Fibroblast of lung (primary cell): ENCODE data around the gene JAK1. TPM values are rescaled to one million over a fixed set of nuclear protein-coding genes. Genes with fewer than 3 reads are reported as not detected.

Experiments
- DNase-seq, 2 donors: peaks; one replicate each; pipeline versions ENCODE4 v3.0.0 to v3.0.0-alpha.2; 2010; ENCODE audit warnings: low read depth in 2 of 2
- H2AFZ ChIP-seq: 2 replicates; pipeline ENCODE4 v1.5.1; 2012; ENCODE audit warnings: low read length, control low read depth, inconsistent platforms
- H3K27ac ChIP-seq: 2 replicates; pipeline ENCODE4 v1.5.1; 2011; ENCODE audit warnings: low read length, control low read depth; ENCODE audit not compliant: insufficient read depth
- H3K27me3 ChIP-seq: 2 replicates; pipeline ENCODE4 v1.5.1; 2011; ENCODE audit warnings: mild to moderate bottlenecking, low read length; ENCODE audit not compliant: control insufficient read depth, insufficient read depth
- H3K36me3 ChIP-seq: 2 replicates; pipeline ENCODE4 v1.5.1; 2011; ENCODE audit warnings: low read length; ENCODE audit not compliant: control insufficient read depth, insufficient read depth
- H3K4me1 ChIP-seq: 2 replicates; pipeline ENCODE4 v1.5.1; 2011; ENCODE audit warnings: low read length; ENCODE audit not compliant: control insufficient read depth, insufficient read depth; ENCODE audit errors: extremely low read depth
- H3K4me2 ChIP-seq: 2 replicates; pipeline ENCODE4 v1.5.1; 2011; ENCODE audit warnings: low read length, control low read depth; ENCODE audit not compliant: insufficient read depth; ENCODE audit errors: extremely low read depth
- H3K4me3 ChIP-seq, 4 experiments: fragments of 200-600 bp in 1 of 4; sonication (generic) in 1 of 4; replicated peaks in 1 of 4; 2 replicates each; pipeline ENCODE4 v1.5.1; 2011 to 2016; ENCODE audit warnings: low read length in 4 of 4, low read depth in 3 of 4, mild to moderate bottlenecking in 3 of 4, control low read depth in 2 of 4, inconsistent platforms in 1 of 4, mixed read lengths in 1 of 4; ENCODE audit not compliant: insufficient read depth in 1 of 4; ENCODE audit errors: control extremely low read depth in 1 of 4
- H3K79me2 ChIP-seq: 2 replicates; pipeline ENCODE4 v1.5.1; 2012; ENCODE audit warnings: mild to moderate bottlenecking, low read length, inconsistent platforms; ENCODE audit not compliant: control insufficient read depth, insufficient read depth
- H3K9ac ChIP-seq: 2 replicates; pipeline ENCODE4 v1.5.1; 2011; ENCODE audit warnings: mild to moderate bottlenecking, low read length, control low read depth; ENCODE audit not compliant: insufficient read depth
- H3K9me3 ChIP-seq: 2 replicates; pipeline ENCODE4 v1.5.1; 2012; ENCODE audit warnings: low read depth, low read length; ENCODE audit not compliant: control insufficient read depth, insufficient read depth
- H4K20me1 ChIP-seq: 2 replicates; pipeline ENCODE4 v1.5.1; 2011; ENCODE audit warnings: low read length; ENCODE audit not compliant: control insufficient read depth, insufficient read depth; ENCODE audit errors: extremely low read depth
- EZH2 ChIP-seq: IDR thresholded peaks from 2 replicates; pipeline ENCODE4 v1.5.1; 2012; ENCODE audit warnings: low read length, control low read depth, mild to moderate bottlenecking; ENCODE audit errors: missing control alignments
- polyA plus RNA-seq, 2 donors: library from polyadenylated mRNA; depleted of rRNA in 1 of 2; stranded (reverse) in 1 of 2; unstranded in 1 of 2; fragments of >200 nt; gene quantifications; 2 replicates each; pipeline ENCODE4 v1.2.1, GENCODE V29; 2011 to 2012; ENCODE audit warnings: missing spikeins in 1 of 2
- total RNA-seq: library from RNA; depleted of rRNA; stranded (reverse); fragments of >200 nt; gene quantifications from 2 replicates; pipeline ENCODE4 v1.2.1, GENCODE V29; 2014
- TF ChIP-seq, protein P1 (sequence below), 2 donors: IDR thresholded peaks in 1 of 2; conservative IDR thresholded peaks in 1 of 2; 1 replicate in 1 of 2; 2 replicates in 1 of 2; pipeline ENCODE4 v1.5.1; 2011 to 2012; ENCODE audit warnings: low read length in 2 of 2, control low read depth in 1 of 2, inconsistent platforms in 1 of 2, low read depth in 1 of 2, mild to moderate bottlenecking in 1 of 2

Gene JAK1
- total and polyA plus RNA-seq, 2 donors (not counting 1 experiment from before 2014, with no cell fraction given), result 144 to 152 TPM

DNA sequence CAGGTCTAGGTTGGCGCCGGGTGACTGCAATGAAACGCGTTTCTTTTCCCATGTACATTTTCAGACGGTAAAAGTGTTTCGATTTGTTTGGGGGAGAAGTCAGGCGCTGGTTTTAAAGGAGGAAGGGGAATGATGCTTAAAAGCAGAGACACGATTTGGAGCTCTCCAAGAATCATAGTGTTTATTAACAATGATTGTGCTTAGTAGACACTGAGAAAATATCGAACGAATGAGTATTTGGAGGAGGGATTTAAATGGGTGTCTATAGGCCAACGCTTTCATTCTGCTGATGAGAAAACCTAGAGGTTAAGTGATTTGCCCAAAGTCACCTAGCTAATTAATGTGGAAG lies 36.9 kb upstream of the JAK1 start:
- Histone ChIP-seq H3K9ac (peak overlapping the region; percentile 93), H3K79me2 (no peaks in the 10 kb centered on the region), H3K4me2 (peak overlapping the region; percentile 97), H3K9me3 (no peaks in the 10 kb centered on the region), H2AFZ (peak overlapping the region; percentile 58), H3K4me3 (peak overlapping the region; percentile 60 to 72 (median 64)), H3K36me3 (no peaks in the 10 kb centered on the region), H3K27me3 (no peaks in the 10 kb centered on the region), H3K27ac (peak overlapping the region; percentile 91), H3K4me1 (peaks cover 4% of the 10 kb centered on the region), H4K20me1 (no peaks in the 10 kb centered on the region)
- no peak for DNase-seq
- no peak for TF ChIP-seq EZH2
- TF ChIP-seq, protein P1, sequence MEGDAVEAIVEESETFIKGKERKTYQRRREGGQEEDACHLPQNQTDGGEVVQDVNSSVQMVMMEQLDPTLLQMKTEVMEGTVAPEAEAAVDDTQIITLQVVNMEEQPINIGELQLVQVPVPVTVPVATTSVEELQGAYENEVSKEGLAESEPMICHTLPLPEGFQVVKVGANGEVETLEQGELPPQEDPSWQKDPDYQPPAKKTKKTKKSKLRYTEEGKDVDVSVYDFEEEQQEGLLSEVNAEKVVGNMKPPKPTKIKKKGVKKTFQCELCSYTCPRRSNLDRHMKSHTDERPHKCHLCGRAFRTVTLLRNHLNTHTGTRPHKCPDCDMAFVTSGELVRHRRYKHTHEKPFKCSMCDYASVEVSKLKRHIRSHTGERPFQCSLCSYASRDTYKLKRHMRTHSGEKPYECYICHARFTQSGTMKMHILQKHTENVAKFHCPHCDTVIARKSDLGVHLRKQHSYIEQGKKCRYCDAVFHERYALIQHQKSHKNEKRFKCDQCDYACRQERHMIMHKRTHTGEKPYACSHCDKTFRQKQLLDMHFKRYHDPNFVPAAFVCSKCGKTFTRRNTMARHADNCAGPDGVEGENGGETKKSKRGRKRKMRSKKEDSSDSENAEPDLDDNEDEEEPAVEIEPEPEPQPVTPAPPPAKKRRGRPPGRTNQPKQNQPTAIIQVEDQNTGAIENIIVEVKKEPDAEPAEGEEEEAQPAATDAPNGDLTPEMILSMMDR (conservative IDR thresholded peaks at IDR 0.05 in 1 of 2, IDR thresholded peaks at IDR 0.05 in 1 of 2; ENCODE audit: low read depth in 1 of 2, low read length in 2 of 2), result no peak

DNA sequence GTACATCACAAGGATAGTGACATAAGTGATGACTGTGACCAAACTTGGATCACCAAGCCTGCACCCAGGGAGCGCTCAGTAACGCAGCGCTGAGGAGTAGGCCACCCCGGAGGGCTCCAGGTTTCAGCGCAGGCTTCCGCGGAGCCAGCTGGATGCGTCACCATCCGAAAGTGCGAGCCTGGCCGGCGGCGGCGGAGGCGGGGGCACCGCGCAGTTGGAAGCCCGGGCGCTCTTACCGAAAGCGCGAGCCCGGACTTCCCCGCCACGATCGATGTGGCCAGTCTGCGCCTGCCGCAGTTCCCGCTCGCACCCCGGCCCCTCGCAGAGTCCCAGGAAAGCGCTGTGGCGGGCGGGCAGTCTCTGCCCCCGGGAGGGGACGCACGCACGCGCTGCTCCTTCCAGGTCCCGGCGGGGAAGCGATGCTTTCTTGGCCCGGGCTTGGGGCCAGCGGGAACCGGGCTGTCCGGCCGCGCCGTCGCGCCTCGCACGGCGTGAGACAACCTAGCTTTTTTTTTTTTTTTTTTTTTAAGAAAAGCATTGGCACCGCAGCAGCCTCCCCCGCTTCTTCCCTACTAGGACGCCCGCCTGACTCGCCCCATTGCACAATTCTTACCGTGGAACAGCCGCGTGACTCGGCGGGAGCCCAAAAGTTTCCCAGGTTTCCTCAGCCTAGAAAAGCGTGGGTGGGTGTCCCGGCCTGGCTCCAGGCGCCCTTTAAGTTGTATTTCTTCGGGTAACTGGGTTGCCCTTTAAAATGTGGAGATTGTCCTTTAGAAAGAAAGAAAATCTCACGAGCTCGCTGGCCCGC lies 36.4 kb upstream of the JAK1 start:
- DNase-seq, result peak; percentile 79 to 85
- Histone ChIP-seq H3K9ac (peak overlapping the region; percentile 93), H3K4me1 (peaks cover 4% of the 10 kb centered on the region), H3K79me2 (no peaks in the 10 kb centered on the region), H2AFZ (peak overlapping the region; percentile 93), H3K27ac (peak overlapping the region; percentile 91), H3K36me3 (no peaks in the 10 kb centered on the region), H3K4me2 (peak overlapping the region; percentile 97), H4K20me1 (no peaks in the 10 kb centered on the region), H3K27me3 (no peaks in the 10 kb centered on the region), H3K9me3 (no peaks in the 10 kb centered on the region), H3K4me3 (peak overlapping the region; percentile 60 to 72 (median 64))
- TF ChIP-seq, protein P1 (conservative IDR thresholded peaks at IDR 0.05 in 1 of 2, IDR thresholded peaks at IDR 0.05 in 1 of 2; ENCODE audit: low read depth in 1 of 2, low read length in 2 of 2), result no peak
- no peak for TF ChIP-seq EZH2

GRCh38 chr1:65002156-65002507 lies 35.8 kb upstream of the JAK1 start:
- no peaks in the 10 kb centered on the region for H3K36me3 ChIP-seq
- TF ChIP-seq, protein P1 (conservative IDR thresholded peaks at IDR 0.05 in 1 of 2, IDR thresholded peaks at IDR 0.05 in 1 of 2; ENCODE audit: low read depth in 1 of 2, low read length in 2 of 2), result no peak
- no peak for TF ChIP-seq EZH2
- peak overlapping the region; percentile 93 for H2AFZ ChIP-seq
- no peaks in the 10 kb centered on the region for H3K79me2 ChIP-seq
- peak overlapping the region; percentile 60 to 72 (median 64) for H3K4me3 ChIP-seq
- peak overlapping the region; percentile 93 for H3K9ac ChIP-seq
- no peaks in the 10 kb centered on the region for H4K20me1 ChIP-seq
- H3K27ac ChIP-seq, result peak overlapping the region; percentile 91
- H3K27me3 ChIP-seq, result no peaks in the 10 kb centered on the region
- H3K4me1 ChIP-seq, result peaks cover 4% of the 10 kb centered on the region
- peak overlapping the region; percentile 97 for H3K4me2 ChIP-seq
- no peaks in the 10 kb centered on the region for H3K9me3 ChIP-seq
- no peak for DNase-seq
